C4-2B (cell line): Measurements from ENCODE around the gene TMEM256.

ENCODE experiments used
- ZFX ChIP-seq: fragments of 450-650 bp; IDR thresholded peaks from 2 replicates; pipeline ENCODE4 v1.6.1; 2017
- TF ChIP-seq, protein P1 (sequence below): fragments of 450-650 bp; conservative IDR thresholded peaks from 2 replicates; pipeline ENCODE4 v1.5.1; 2017; ENCODE audit warnings: mild to moderate bottlenecking

DNA sequence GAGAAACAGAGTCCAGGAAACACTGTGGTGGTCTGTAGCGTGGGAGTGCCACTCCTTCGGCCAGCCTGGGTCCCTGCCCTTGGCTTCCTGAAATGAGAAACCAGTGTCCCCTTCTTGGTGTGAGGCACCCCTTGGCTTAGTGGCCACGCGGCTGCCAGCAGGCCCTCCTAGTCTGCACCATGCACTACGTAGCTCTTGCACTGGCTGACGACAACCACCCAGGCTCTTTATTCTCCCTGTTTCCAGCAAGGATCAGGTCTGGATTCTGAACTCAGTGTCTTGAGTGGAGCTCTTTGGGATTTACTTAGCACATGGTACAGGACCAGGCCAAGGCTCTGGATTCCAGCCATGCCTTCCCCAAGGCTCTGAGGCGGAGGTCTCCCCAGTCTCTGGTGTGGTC is 23.7 kb upstream of the TMEM256 start:
- TF ChIP-seq, protein P1, sequence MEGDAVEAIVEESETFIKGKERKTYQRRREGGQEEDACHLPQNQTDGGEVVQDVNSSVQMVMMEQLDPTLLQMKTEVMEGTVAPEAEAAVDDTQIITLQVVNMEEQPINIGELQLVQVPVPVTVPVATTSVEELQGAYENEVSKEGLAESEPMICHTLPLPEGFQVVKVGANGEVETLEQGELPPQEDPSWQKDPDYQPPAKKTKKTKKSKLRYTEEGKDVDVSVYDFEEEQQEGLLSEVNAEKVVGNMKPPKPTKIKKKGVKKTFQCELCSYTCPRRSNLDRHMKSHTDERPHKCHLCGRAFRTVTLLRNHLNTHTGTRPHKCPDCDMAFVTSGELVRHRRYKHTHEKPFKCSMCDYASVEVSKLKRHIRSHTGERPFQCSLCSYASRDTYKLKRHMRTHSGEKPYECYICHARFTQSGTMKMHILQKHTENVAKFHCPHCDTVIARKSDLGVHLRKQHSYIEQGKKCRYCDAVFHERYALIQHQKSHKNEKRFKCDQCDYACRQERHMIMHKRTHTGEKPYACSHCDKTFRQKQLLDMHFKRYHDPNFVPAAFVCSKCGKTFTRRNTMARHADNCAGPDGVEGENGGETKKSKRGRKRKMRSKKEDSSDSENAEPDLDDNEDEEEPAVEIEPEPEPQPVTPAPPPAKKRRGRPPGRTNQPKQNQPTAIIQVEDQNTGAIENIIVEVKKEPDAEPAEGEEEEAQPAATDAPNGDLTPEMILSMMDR, result no peak
- no peak for TF ChIP-seq ZFX
